Raji (cell line): Measurements from ENCODE around the gene PDAP1.

ENCODE experiments used
- POLR2A ChIP-seq: IDR thresholded peaks from 2 replicates; pipeline ENCODE4 v1.6.1; 2011; ENCODE audit warnings: low read depth, low read length, control low read depth; ENCODE audit not compliant: insufficient read depth

PDAP1 gene

DNA sequence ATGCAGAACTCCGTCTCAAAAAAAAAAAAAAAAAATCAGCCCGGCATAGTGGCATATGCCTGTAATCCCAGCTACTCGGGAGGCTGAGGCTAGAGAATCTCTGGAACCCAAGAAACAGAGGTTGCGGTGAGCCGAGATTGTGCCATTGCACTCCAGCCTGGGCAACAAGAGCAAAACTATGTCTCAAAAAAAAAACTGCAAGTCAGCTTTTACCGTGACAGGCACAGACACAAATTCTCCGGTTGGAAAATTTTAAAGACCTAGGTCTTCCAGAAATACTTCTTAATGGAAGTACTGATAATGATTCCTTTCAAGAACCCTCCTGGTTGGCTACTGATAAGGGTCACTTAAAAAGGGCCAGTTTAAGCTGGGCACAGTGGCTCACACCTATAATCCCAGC lies 53.3 kb downstream of the PDAP1 start:
- TF ChIP-seq POLR2A = no peak

DNA sequence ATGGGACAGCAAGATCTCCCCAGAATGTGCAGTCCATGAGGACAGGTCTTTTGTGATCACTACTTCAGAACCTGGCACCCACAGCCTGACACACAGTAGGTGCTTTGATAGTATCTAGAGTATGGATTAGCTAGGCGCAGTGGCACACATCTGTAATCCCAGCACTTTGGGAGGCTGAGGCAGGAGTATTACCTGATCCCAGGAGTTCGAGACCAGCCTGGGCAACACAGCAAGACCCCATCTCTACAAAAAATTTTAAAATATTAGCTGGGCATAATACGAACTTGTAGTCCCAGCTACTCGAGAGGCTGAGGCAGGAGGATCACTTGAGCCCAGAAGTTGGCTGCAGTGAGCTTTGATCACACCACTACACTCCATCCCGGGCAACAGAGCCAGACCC lies 56.1 kb downstream of the PDAP1 start:
- no peak for TF ChIP-seq POLR2A
